Activated CD8-positive, alpha-beta memory T cell treated with anti-CD3 and anti-CD28 coated beads for 36 hours (primary cell): ENCODE data around the gene SELENON. TPM values are rescaled to one million over a fixed set of nuclear protein-coding genes. Genes with fewer than 3 reads are reported as not detected.

Experiments used
- CTCF ChIA-PET: fragments of 350-600 bp; sonication (Branson Sonifier 250); formaldehyde crosslinking; loops from one replicate; lab custom pipeline; 2021; ENCODE audit warnings: antibody characterized with exemption; lab: Charles Lee
- POLR2A ChIA-PET: fragments of 350-600 bp; sonication (Branson Sonifier 250); formaldehyde crosslinking; loops from one replicate; lab custom pipeline; 2021; ENCODE audit warnings: antibody characterized with exemption; lab: Charles Lee
- total RNA-seq, 2 experiments: library from RNA; stranded (reverse); gene quantifications; one replicate each; pipeline ENCODE4 v1.2.3, GENCODE V29; 2021

Gene SELENON
- total RNA-seq, 2 experiments from 2014 or later, result 10.1 to 10.6 TPM

GRCh38 chr1:25866288-25866687, 66.3 kb downstream of the SELENON start:
- POLR2A ChIA-PET, result no interaction called here
- CTCF ChIA-PET, result no interaction called here

DNA sequence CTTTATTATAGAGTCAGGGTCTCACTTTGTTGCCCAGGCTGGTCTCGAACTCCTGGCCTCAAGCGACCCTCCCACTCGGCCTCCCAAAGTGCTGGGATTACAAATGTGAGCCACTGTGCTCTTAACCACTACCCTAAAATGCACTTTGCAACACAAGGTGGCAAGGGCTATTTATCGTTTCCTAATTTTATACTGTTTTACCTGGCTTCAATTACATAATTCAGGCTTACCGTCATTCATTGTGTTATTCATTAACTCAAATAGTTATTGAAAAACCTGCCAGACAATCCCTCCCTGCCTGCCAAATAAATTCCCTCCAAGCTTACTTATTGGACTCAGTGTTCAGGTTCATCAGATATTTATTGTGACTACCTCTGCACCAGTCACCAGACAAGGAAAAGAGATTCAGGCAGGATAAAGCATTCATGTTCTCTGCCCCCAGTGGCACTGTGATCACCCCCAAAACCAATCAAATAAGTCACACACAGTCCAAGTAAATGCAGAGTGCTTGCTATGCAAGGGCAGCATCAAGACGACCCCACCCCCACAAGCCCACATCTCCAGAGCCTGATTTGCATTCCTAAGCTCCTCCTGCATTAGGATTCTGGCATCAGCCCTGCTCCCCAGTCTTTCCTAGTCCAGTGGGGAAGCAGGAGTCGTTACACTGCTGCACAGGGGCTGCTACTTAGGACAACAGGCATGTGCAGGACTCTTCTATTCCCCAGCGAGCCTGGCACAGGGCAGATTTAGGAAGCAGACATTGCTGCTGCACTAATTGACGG, 67.4 kb downstream of the SELENON start:
- ChIA-PET POLR2A (no interaction called here), CTCF (interaction anchor here (0.8 to 1.2 kb wide), 2 partner anchors 9 to 10 kb away, joined by 3 read pairs; no protein-coding TSS in a partner anchor)

Other genes with a start within 250 kb of the SELENON start
- gene MAN1C1, start 183.4 kb upstream of the SELENON start, total RNA-seq, result 1 to 10 TPM; 2.1 TPM
- 10 to 100 TPM; 29.7 to 34.1 TPM for gene MTFR1L, start 19.8 kb downstream of the SELENON start, total RNA-seq
- 10 to 100 TPM; 11.1 to 11.3 TPM for gene AUNIP, start 59.3 kb downstream of the SELENON start, total RNA-seq
- 10 to 100 TPM in 1 of 2 experiments, 1 to 10 TPM in 1; 8.9 to 10.3 TPM for gene PAQR7, start 75.5 kb downstream of the SELENON start, total RNA-seq
- 100 to 1,000 TPM; 338 to 344 TPM for gene STMN1, start 106.2 kb downstream of the SELENON start, total RNA-seq
- gene PAFAH2, start 197.9 kb downstream of the SELENON start, total RNA-seq, result 1 to 10 TPM; 8.2 to 10.0 TPM
- gene EXTL1, start 221.6 kb downstream of the SELENON start, total RNA-seq, result not detected
- gene SLC30A2, start 245.9 kb downstream of the SELENON start, total RNA-seq, result not detected